ENCODE measurements around the gene SLC4A5. TPM values are rescaled to one million over a fixed set of nuclear protein-coding genes. Genes with fewer than 3 reads are reported as not detected.
A peak's percentile ranks its signal among the peaks of the same experiment; 100 is the strongest.

Gene SLC4A5
- total RNA-seq (2014; rRNA removed; shearing (Covaris generic)) = not detected in 2 replicates
- polyA plus RNA-seq (2015; cell fraction: cytosol; rRNA removed) = 0.03 TPM in 1 of 2 replicates, not detected in the other
- polyA plus RNA-seq (2015; cell fraction: nucleus; rRNA removed) = 0.59 and 3.0 TPM in 2 replicates

- no peak for DNase-seq (ENCODE audit: low read depth)
Observed at GRCh38 chr2:74343316-74343715, at the start of gene SLC4A5. TSS of gene SLC4A5 (minus strand) at chr2:74343416. CDS start at chr2:74315023, 28,393 bp downstream.

- no peak for DNase-seq (ENCODE audit: low read depth)
Observed at GRCh38 chr2:74392449-74392743, 49.2 kb upstream of the SLC4A5 start.

GRCh38 chr2:74391580-74392448 is 48.6 kb upstream of the SLC4A5 start:
- DNase-seq (ENCODE audit: low read depth) = peak; percentile 76

- DNase-seq (ENCODE audit: low read depth) = peak; percentile 24
Observed at GRCh38 chr2:74391209-74391579, 48.0 kb upstream of the SLC4A5 start.

- no peak for DNase-seq (ENCODE audit: low read depth)
Observed at GRCh38 chr2:74390606-74391005, 47.4 kb upstream of the SLC4A5 start.

GRCh38 chr2:74387346-74387745 is 44.1 kb upstream of the SLC4A5 start:
- DNase-seq (ENCODE audit: low read depth) = peak; percentile 20

- DNase-seq (ENCODE audit: low read depth) = no peak
Observed at GRCh38 chr2:74385396-74385795, 42.2 kb upstream of the SLC4A5 start.

- DNase-seq (ENCODE audit: low read depth) = no peak
Observed at GRCh38 chr2:74384051-74384450, 40.8 kb upstream of the SLC4A5 start.

GRCh38 chr2:74383254-74383653 is 40.0 kb upstream of the SLC4A5 start:
- no peak for DNase-seq (ENCODE audit: low read depth)

GRCh38 chr2:74381751-74382150 is 38.5 kb upstream of the SLC4A5 start:
- no peak for DNase-seq (ENCODE audit: low read depth)

- peak; percentile 26 for DNase-seq (ENCODE audit: low read depth)
Observed at GRCh38 chr2:74379851-74380789, 36.9 kb upstream of the SLC4A5 start, which contains the start of gene DCTN1. TSS of gene DCTN1 (minus strand) at chr2:74380311. CDS start at chr2:74380037, 274 bp downstream.

GRCh38 chr2:74378007-74378406 is 34.8 kb upstream of the SLC4A5 start:
- DNase-seq (ENCODE audit: low read depth) = no peak

GRCh38 chr2:74375838-74376237 is 32.6 kb upstream of the SLC4A5 start:
- DNase-seq (ENCODE audit: low read depth) = no peak

- no peak for DNase-seq (ENCODE audit: low read depth)
Observed at GRCh38 chr2:74374509-74375205, 31.4 kb upstream of the SLC4A5 start.

- DNase-seq (ENCODE audit: low read depth) = no peak
Observed at GRCh38 chr2:74373985-74374384, 30.8 kb upstream of the SLC4A5 start.

- DNase-seq (ENCODE audit: low read depth) = no peak
Observed at GRCh38 chr2:74373221-74373676, 30.0 kb upstream of the SLC4A5 start.

- no peak for DNase-seq (ENCODE audit: low read depth)
Observed at GRCh38 chr2:74372674-74373073, 29.5 kb upstream of the SLC4A5 start.

GRCh38 chr2:74371421-74371820 is 28.2 kb upstream of the SLC4A5 start:
- DNase-seq (ENCODE audit: low read depth) = no peak

GRCh38 chr2:74369976-74370375 is 26.8 kb upstream of the SLC4A5 start:
- no peak for DNase-seq (ENCODE audit: low read depth)

GRCh38 chr2:74368499-74368898 is 25.3 kb upstream of the SLC4A5 start:
- DNase-seq (ENCODE audit: low read depth) = no peak

GRCh38 chr2:74367789-74368188 is 24.6 kb upstream of the SLC4A5 start:
- DNase-seq (ENCODE audit: low read depth) = no peak
